Left lung (tissue), 10 donors: ENCODE data around the gene ADAM12. TPM values are rescaled to one million over a fixed set of nuclear protein-coding genes. Genes with fewer than 3 reads are reported as not detected.

Experiments
- ATAC-seq: fragments of 200-7000 bp; cut with Tn5 transposase; one replicate; pipeline ENCODE4 v1.9.1; 2020; ENCODE audit warnings: moderate library complexity
- DNase-seq, 4 donors: peaks; one replicate each; pipeline ENCODE4 v3.0.0-alpha.2; 2013 to 2020
- H3K27ac ChIP-seq, 2 donors: fragments of 200-600 bp; sonication (generic) in 1 of 2; one replicate each; pipeline versions ENCODE4 v1.5.0 to v1.8.0; 2020 to 2021
- H3K27me3 ChIP-seq, 2 donors: fragments of 200-600 bp; sonication (generic) in 1 of 2; one replicate each; pipeline versions ENCODE4 v1.5.0 to v1.8.0; 2020 to 2021
- H3K36me3 ChIP-seq, 2 donors: fragments of 200-600 bp; sonication (generic) in 1 of 2; one replicate each; pipeline versions ENCODE4 v1.5.0 to v1.8.0; 2020 to 2021
- H3K4me1 ChIP-seq, 2 donors: fragments of 200-600 bp; one replicate each; pipeline ENCODE4 v1.8.0; 2021
- H3K4me3 ChIP-seq, 2 donors: fragments of 200-600 bp; sonication (generic) in 1 of 2; one replicate each; pipeline versions ENCODE4 v1.5.0 to v1.8.0; 2020 to 2021; ENCODE audit warnings: mild to moderate bottlenecking in 1 of 2
- H3K9me3 ChIP-seq, 2 donors: fragments of 200-600 bp; sonication (generic) in 1 of 2; one replicate each; pipeline versions ENCODE4 v1.5.0 to v1.8.0; 2020 to 2021
- CTCF ChIP-seq, 2 donors: fragments of 200-600 bp; sonication (generic) in 1 of 2; IDR thresholded peaks; one replicate each; pipeline versions ENCODE4 v1.5.0 to v1.8.0; 2021; ENCODE audit warnings: antibody characterized with exemption in 2 of 2
- intact Hi-C, 2 donors: fragments of 100-400 bp; cut with DNase I; formaldehyde crosslinking; loops; one replicate each; pipeline versions ENCODE4 v1.11.2 to v1.14.2; 2022
- polyA plus RNA-seq, 6 donors: library from polyadenylated mRNA; unstranded; fragments of 120-200 nt; gene quantifications; one replicate each; pipeline ENCODE4 v1.2.1, GENCODE V29; 2013; ENCODE audit not compliant: insufficient read length in 6 of 6
- total RNA-seq, 2 donors: library from RNA; stranded (reverse); fragmentation: NEBNext Ultra II Directional; extraction: Animal tissue kit (Norgen Biotek cat#: 25700); gene quantifications; one replicate each; pipeline ENCODE4 v1.2.1, GENCODE V29; 2021
- donor health status: DM: no; HTN: yes; CAD: no.
- donor health status: DM: no; HTN: no; CAD: no.

Gene ADAM12
- total and polyA plus RNA-seq, 8 donors = 2.6 to 22.4 (median 10.7) TPM

DNA sequence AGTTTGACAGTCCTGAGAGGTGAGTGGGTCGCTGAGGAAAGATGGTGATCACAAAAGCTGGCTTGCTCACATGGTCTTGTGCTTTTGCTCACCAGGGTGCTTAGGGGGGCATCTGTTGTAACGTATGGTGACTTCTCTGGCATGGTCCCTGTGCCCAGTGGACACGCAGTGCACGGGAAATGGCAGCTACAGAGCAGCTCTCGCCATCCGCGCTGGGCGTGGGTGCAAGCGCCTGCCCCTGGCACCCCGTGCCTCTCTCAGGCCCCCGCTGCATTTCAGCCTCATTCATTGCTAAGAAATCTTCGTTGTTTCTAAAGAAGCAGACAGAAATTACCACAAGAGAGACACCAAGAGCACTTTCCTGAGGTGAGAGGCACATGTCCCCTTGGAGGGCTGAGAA, 390.7 kb downstream of the ADAM12 start:
- Histone ChIP-seq H3K4me1 (no peaks in the 10 kb centered on the region), H3K4me3 (no peak overlapping the region), H3K27ac (no peak overlapping the region), H3K36me3 (no peaks in the 10 kb centered on the region), H3K9me3 (no peaks in the 10 kb centered on the region), H3K27me3 (no peaks in the 10 kb centered on the region)
- no peak for TF ChIP-seq CTCF (IDR thresholded peaks at IDR 0.05)
- no peak for DNase-seq
- ATAC-seq = no peak
- intact Hi-C loops = no loop called here

DNA sequence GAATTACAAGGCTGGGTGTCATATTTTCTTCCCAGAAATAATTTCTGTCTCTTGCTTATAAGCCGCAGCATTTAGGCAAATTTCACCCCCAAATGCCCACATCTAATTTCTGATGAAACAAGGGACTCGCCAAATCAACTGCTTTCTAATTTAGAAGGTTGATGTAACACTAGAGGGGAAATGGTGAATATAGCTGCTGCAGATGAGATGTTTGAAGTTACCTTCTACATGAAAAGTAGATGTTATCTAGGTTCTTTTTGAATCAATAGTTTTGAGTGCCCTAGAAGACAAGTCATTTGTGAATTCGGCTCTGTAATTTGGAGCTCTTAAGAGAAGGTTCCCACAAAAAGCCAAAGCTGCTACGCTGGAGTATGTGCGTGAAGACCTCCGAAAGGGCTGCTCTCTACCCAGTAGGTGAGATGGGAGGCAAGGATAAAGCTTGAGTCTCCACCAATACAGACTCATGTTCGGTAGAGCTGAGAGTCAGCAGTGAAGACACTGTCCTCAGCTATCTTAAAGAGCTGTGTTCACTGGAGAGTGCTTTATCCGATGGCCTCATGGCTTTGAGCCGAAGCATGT, 392.5 kb downstream of the ADAM12 start:
- Histone ChIP-seq H3K27me3 (no peaks in the 10 kb centered on the region), H3K36me3 (no peaks in the 10 kb centered on the region), H3K27ac (no peak overlapping the region), H3K4me3 (no peak overlapping the region), H3K4me1 (no peaks in the 10 kb centered on the region), H3K9me3 (no peaks in the 10 kb centered on the region)
- ATAC-seq (no peak), DNase-seq (no peak)
- intact Hi-C loops = no loop called here
- no peak for TF ChIP-seq CTCF (IDR thresholded peaks at IDR 0.05)

DNA sequence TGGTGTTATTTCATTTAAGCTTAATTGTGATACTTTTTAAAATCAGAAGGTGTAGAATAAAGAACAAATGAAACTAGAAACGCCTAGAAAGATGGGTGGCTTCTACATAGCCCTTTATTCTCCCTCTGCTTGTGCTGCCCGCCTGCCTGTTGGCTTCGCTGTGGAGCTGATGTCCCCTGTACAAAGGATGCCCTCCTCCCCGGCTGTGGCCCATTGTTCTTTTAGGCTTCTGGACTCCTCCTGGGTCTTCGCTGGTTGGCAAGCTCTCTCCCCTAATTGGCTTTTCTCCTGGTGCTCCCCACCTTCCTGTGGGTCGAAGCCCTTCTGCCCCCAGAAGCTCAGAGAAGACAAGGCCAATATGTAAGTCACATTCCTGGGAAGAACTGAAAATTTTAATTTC, 393.7 kb downstream of the ADAM12 start:
- H3K36me3 ChIP-seq = no peaks in the 10 kb centered on the region
- no peak for DNase-seq
- no peaks in the 10 kb centered on the region for H3K9me3 ChIP-seq
- H3K4me1 ChIP-seq = no peaks in the 10 kb centered on the region
- H3K4me3 ChIP-seq = no peak overlapping the region
- ATAC-seq = no peak
- intact Hi-C loops = no loop called here
- H3K27me3 ChIP-seq = no peaks in the 10 kb centered on the region
- TF ChIP-seq CTCF (IDR thresholded peaks at IDR 0.05) = no peak
- H3K27ac ChIP-seq = no peak overlapping the region

DNA sequence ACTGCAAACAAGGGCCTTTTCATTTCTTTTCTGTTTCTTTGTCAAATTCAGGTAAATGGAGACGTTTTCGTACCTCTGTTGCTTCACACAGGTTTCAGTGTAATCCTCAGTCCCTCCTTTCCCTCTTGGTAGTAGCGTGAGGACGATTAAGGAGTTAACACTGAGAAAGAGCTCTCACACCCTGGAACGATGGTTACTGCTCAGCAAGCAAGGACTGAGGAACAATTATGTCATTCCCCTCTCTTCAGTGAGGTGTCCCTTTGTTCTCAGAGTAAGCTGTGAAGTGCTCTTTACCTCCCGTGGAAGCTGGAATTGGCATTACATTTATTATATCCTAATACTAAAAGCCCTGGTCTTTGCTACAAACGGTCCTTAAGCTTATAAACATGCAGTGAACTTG, 396.0 kb downstream of the ADAM12 start:
- H3K36me3 ChIP-seq = no peaks in the 10 kb centered on the region
- H3K27me3 ChIP-seq = no peaks in the 10 kb centered on the region
- DNase-seq (no peak), ATAC-seq (no peak)
- no peaks in the 10 kb centered on the region for H3K9me3 ChIP-seq
- H3K27ac ChIP-seq = no peak overlapping the region
- no peaks in the 10 kb centered on the region for H3K4me1 ChIP-seq
- intact Hi-C loops = no loop called here
- no peak overlapping the region for H3K4me3 ChIP-seq
- no peak for TF ChIP-seq CTCF (IDR thresholded peaks at IDR 0.05)

DNA sequence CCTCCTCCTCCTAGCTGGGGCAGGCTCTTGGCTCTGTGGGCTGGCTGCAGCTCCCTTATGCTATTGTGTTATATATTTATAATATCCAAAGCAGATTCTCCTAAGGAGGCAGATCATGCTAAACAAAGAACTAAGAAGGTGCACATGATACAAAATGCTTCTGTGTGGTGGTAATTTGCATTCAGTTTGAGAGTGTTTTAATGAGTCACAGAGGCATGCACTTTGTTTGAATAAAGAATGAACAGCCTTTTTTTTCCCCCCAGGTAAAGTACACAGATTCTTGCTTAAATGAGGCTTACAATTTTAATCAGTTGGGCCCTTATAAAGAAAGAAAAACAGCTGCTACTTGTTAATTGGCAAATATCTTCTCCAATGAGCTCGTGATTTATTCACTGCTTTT, 396.9 kb downstream of the ADAM12 start:
- Histone ChIP-seq H3K4me1 (no peaks in the 10 kb centered on the region), H3K27me3 (no peaks in the 10 kb centered on the region), H3K27ac (no peak overlapping the region), H3K9me3 (no peaks in the 10 kb centered on the region), H3K36me3 (no peaks in the 10 kb centered on the region), H3K4me3 (no peak overlapping the region)
- ATAC-seq (no peak), DNase-seq (no peak)
- intact Hi-C loops = no loop called here
- TF ChIP-seq CTCF (IDR thresholded peaks at IDR 0.05) = no peak
